Mesothelial cell of epicardium (in vitro differentiated cells): ENCODE measurements around the gene NUMBL. TPM values are rescaled to one million over a fixed set of nuclear protein-coding genes. Genes with fewer than 3 reads are reported as not detected.
"Not testable (repeated sequence)": the region's sequence is repeated elsewhere in the genome, so short reads cannot be mapped to it uniquely, and the experiment has no call there.

Experiments
- DNase-seq, 2 experiments: peaks; one replicate each; pipeline ENCODE4 v3.0.0; 2021; ENCODE audit warnings: low spot score in 2 of 2; ENCODE audit not compliant: unreplicated experiment in 2 of 2
- H3K27ac Mint-ChIP-seq: 2 replicates; pipeline ENCODE4 v1.8.0; 2021; ENCODE audit warnings: mixed read lengths
- H3K27me3 Mint-ChIP-seq: 2 replicates; pipeline ENCODE4 v1.8.0; 2021; ENCODE audit warnings: low read depth, mixed read lengths
- H3K36me3 Mint-ChIP-seq: 2 replicates; pipeline ENCODE4 v1.8.0; 2021; ENCODE audit warnings: mixed read lengths
- H3K4me1 Mint-ChIP-seq: 2 replicates; pipeline ENCODE4 v1.8.0; 2021; ENCODE audit warnings: mixed read lengths
- H3K4me3 Mint-ChIP-seq: 2 replicates; pipeline ENCODE4 v1.8.0; 2021; ENCODE audit warnings: mild to moderate bottlenecking, moderate library complexity, mixed read lengths
- H3K9me3 Mint-ChIP-seq: 2 replicates; pipeline ENCODE4 v1.8.0; 2021; ENCODE audit warnings: mixed read lengths
- total RNA-seq: library from RNA; stranded (reverse); gene quantifications from 3 replicates; pipeline ENCODE4 v1.2.1, GENCODE V29; 2021
- TF ChIP-seq, protein P1 (sequence below): fragments of 200-600 bp; sonication (generic); IDR thresholded peaks from one replicate; pipeline ENCODE4 v1.5.0; 2021; ENCODE audit warnings: antibody characterized with exemption; ENCODE audit not compliant: unreplicated experiment

Gene NUMBL
- total RNA-seq, 1 donor from 2014 or later = 42.5 TPM

DNA sequence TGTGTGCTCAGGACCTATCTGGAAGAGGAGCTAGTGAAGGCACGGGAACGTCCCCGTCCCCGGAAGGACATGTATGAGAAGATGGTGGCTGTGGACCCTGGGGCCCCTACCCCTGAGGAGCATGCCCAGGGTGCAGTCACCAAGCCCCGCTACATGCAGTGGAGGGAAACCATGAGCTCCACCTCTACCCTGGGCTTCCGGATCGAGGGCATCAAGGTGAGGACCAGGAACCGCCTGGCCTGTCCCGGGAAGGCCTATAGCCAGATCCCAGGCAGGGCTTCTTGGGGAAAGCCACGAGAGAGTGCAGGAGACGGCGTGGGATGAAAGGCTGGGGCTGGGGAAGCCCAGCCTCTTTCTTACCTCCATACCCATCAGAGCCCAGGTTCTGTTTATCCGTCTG is 42.7 kb upstream of the NUMBL start:
- Mint-ChIP-seq H3K9me3 (no peaks in the 10 kb centered on the region), H3K27me3 (no peaks in the 10 kb centered on the region), H3K4me1 (no peaks in the 10 kb centered on the region), H3K36me3 (peaks cover 46% of the 10 kb centered on the region), H3K4me3 (no peak overlapping the region), H3K27ac (no peak overlapping the region)
- TF ChIP-seq, protein P1, sequence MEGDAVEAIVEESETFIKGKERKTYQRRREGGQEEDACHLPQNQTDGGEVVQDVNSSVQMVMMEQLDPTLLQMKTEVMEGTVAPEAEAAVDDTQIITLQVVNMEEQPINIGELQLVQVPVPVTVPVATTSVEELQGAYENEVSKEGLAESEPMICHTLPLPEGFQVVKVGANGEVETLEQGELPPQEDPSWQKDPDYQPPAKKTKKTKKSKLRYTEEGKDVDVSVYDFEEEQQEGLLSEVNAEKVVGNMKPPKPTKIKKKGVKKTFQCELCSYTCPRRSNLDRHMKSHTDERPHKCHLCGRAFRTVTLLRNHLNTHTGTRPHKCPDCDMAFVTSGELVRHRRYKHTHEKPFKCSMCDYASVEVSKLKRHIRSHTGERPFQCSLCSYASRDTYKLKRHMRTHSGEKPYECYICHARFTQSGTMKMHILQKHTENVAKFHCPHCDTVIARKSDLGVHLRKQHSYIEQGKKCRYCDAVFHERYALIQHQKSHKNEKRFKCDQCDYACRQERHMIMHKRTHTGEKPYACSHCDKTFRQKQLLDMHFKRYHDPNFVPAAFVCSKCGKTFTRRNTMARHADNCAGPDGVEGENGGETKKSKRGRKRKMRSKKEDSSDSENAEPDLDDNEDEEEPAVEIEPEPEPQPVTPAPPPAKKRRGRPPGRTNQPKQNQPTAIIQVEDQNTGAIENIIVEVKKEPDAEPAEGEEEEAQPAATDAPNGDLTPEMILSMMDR = no peak
- no peak for DNase-seq

DNA sequence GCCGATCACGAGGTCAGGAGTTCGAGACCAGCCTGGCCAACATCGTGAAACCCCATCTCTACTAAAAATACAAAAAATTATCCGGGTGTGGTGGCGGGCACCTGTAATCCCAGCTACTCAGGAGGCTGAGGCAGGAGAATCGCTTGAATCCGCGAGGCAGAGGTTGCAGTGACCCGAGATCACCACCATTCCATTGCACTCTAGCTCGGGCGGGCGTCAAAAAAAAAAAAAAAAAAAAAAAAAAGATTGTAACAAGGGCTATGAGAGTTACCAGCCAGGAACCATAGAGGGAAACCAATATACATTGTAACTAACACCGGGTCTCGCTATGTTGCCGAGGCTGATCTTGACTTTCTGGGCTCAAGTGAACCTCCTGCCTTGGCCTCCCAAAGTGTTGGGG is 41.9 kb upstream of the NUMBL start:
- H3K27me3 Mint-ChIP-seq, H3K4me3 Mint-ChIP-seq, H3K27ac Mint-ChIP-seq, H3K4me1 Mint-ChIP-seq, H3K9me3 Mint-ChIP-seq, DNase-seq: not testable (repeated sequence)
- H3K36me3 Mint-ChIP-seq = peaks cover 47% of the 10 kb centered on the region

DNA sequence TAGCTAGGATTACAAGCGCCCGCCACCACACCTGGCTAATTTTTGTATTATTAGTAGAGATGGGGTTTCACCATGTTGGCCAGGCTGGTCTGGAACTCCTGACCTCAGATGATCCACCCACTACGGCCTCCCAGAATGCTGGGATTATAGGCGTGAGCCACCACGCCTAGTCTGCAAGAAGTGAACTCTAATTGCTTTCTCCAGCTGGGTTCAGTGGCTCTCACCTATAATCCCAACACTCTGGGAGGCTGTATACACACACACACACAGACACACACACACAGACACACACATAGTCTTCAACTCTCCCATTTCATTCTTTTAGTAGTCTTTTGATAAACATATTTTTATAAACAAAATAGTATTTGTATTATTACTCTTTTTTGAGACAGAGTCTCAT is 39.6 kb upstream of the NUMBL start:
- peaks cover 51% of the 10 kb centered on the region for H3K36me3 Mint-ChIP-seq
- not testable (repeated sequence) for H3K27ac Mint-ChIP-seq, DNase-seq, H3K4me3 Mint-ChIP-seq, H3K27me3 Mint-ChIP-seq, H3K9me3 Mint-ChIP-seq, H3K4me1 Mint-ChIP-seq

DNA sequence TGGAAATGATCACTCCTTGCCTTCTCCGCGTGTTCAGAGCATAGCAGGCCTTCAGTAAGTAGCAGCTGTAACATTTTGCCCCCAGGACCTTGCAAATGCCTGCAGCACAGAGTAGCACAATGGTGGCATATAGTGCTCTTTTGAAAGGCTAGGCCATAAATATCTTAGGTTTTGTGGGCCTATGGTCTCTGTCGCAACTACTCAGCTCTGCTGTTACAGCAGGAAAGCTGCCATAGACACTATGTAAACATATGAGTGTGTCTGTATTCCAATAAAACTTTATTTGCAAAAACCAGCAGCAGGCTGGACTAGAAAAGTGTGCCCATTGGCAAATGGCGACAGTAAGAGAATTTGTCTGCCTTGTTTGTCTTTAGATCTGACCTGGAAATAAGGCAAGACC is 35.8 kb upstream of the NUMBL start:
- Mint-ChIP-seq H3K4me1 (peaks cover 8% of the 10 kb centered on the region), H3K27ac (no peak overlapping the region), H3K36me3 (peaks cover 47% of the 10 kb centered on the region), H3K4me3 (no peak overlapping the region), H3K27me3 (no peaks in the 10 kb centered on the region), H3K9me3 (no peaks in the 10 kb centered on the region)
- no peak for DNase-seq
- TF ChIP-seq, protein P1 = no peak

DNA sequence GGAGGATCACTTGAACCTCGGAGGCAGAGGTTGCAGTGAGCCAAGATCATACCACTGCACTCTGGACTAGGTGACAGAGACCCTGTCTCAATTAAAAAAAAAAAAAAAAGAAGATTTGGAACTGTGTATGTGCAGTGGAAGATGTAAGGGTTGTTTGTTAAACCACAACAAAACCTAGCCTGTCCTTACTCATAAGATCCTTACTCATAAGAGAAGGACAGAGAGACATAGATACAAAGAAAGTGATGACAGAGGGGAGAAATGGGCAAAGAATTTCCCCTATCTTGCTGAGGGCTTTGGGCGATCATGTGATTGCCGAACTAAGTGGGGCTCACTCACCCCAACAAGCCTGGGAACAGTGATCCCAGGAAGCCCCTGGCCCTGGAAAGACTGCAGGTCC is 34.4 kb upstream of the NUMBL start:
- Mint-ChIP-seq H3K9me3 (no peaks in the 10 kb centered on the region), H3K27me3 (no peaks in the 10 kb centered on the region), H3K4me1 (peaks cover 21% of the 10 kb centered on the region), H3K27ac (no peak overlapping the region), H3K36me3 (peaks cover 38% of the 10 kb centered on the region), H3K4me3 (no peak overlapping the region)
- TF ChIP-seq, protein P1 = no peak
- DNase-seq = no peak

DNA sequence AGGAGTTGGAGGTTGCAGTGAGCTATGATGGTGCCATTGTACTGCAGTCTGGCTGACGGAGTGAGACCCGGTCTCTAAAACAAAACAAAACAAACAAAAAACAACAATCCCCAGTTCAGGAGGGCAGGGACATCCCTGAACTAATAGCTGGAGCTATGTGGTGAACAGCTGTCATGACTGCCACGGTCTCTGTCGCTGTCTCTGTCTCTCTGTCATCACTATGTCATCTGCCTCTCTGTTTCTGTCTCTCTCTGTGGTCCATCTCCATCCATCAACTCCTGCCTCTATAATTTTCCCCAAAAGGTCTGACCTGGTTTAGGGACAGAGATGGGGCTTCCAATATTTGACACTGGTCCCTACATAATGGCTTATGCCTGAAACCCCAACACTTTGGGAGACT is 33.9 kb upstream of the NUMBL start:
- H3K27ac Mint-ChIP-seq = no peak overlapping the region
- H3K4me3 Mint-ChIP-seq = no peak overlapping the region
- H3K9me3 Mint-ChIP-seq = no peaks in the 10 kb centered on the region
- TF ChIP-seq, protein P1 = no peak
- H3K36me3 Mint-ChIP-seq = peaks cover 38% of the 10 kb centered on the region
- H3K4me1 Mint-ChIP-seq = peaks cover 26% of the 10 kb centered on the region
- no peak for DNase-seq
- H3K27me3 Mint-ChIP-seq = no peaks in the 10 kb centered on the region

- Mint-ChIP-seq H3K27ac (no peak overlapping the region), H3K9me3 (no peaks in the 10 kb centered on the region), H3K4me3 (no peak overlapping the region), H3K27me3 (no peaks in the 10 kb centered on the region), H3K36me3 (peaks cover 35% of the 10 kb centered on the region), H3K4me1 (peaks cover 27% of the 10 kb centered on the region)
- TF ChIP-seq, protein P1 = no peak
- DNase-seq = no peak
Measured at GRCh38 chr19:40723661-40724254, 33.3 kb upstream of the NUMBL start.
